SK-N-SH (cell line): ENCODE results near the gene ANAPC2. TPM values are rescaled to one million over a fixed set of nuclear protein-coding genes. Genes with fewer than 3 reads are reported as not detected.
A peak's percentile ranks its signal among the peaks of the same experiment; 100 is the strongest.

Source experiments
- CTCF ChIA-PET: fragments of 300-600, 350-600 bp; formaldehyde crosslinking; extraction: SDS; loops from one replicate; lab custom pipeline; 2021; lab: Yijun Ruan, JAX
- POLR2A ChIA-PET: fragments of 350-600 bp; sonication (Branson Sonifier 250); formaldehyde crosslinking; extraction: SDS; loops from one replicate; lab custom pipeline; 2020; ENCODE audit warnings: antibody characterized with exemption, inconsistent platforms; lab: Yijun Ruan, JAX
- DNase-seq: peaks from one replicate; pipeline ENCODE4 v3.0.0; 2012
- H2AFZ ChIP-seq: fragments of 200-600 bp; sonication (generic); 2 replicates; pipeline ENCODE4 v1.8.1; 2016; ENCODE audit warnings: antibody characterized with exemption, mild to moderate bottlenecking, low read depth
- H3F3A ChIP-seq: fragments of 200-600 bp; sonication (generic); replicated peaks from 2 replicates; pipeline ENCODE3; 2016; ENCODE audit warnings: antibody characterized with exemption, mild to moderate bottlenecking; ENCODE audit not compliant: insufficient read depth
- H3K27ac ChIP-seq, 2 experiments: fragments of 200-500 bp in 1 of 2; fragments of 200-600 bp in 1 of 2; sonication (Bioruptor generic) in 1 of 2; sonication (generic), shearing (Covaris generic) in 1 of 2; 2 replicates each; pipeline versions ENCODE4 v1.5.1 to v1.6.1; 2014 to 2016; ENCODE audit warnings: low read depth in 2 of 2, inconsistent platforms in 1 of 2, low read length in 1 of 2, mild to moderate bottlenecking in 1 of 2, mixed read lengths in 1 of 2
- H3K27me3 ChIP-seq: fragments of 200-600 bp; sonication (generic), shearing (Covaris generic); 2 replicates; pipeline ENCODE4 v1.6.1; 2016; ENCODE audit warnings: mixed run types; ENCODE audit not compliant: insufficient read depth
- H3K36me3 ChIP-seq, 2 experiments: fragments of 200-500 bp in 1 of 2; fragments of 200-600 bp in 1 of 2; sonication (Bioruptor generic) in 1 of 2; sonication (generic) in 1 of 2; replicated peaks in 1 of 2; 2 replicates each; pipeline versions ENCODE3 to v1.5.1; 2014 to 2016; ENCODE audit warnings: low read length in 1 of 2, mild to moderate bottlenecking in 1 of 2; ENCODE audit not compliant: insufficient read depth in 2 of 2, control insufficient read depth in 1 of 2
- H3K4me1 ChIP-seq, 2 experiments: fragments of 200-500 bp in 1 of 2; fragments of 200-600 bp in 1 of 2; sonication (Bioruptor generic) in 1 of 2; sonication (generic), shearing (Covaris generic) in 1 of 2; 2 replicates each; pipeline versions ENCODE4 v1.5.1 to v1.6.1; 2014 to 2016; ENCODE audit warnings: low read depth in 1 of 2, low read length in 1 of 2, mixed run types in 1 of 2; ENCODE audit not compliant: insufficient read depth in 2 of 2, control insufficient read depth in 1 of 2
- H3K4me2 ChIP-seq: fragments of 200-600 bp; sonication (generic), shearing (Covaris generic); 2 replicates; pipeline ENCODE4 v1.6.1; 2017; ENCODE audit warnings: mixed run types
- H3K4me3 ChIP-seq, 2 experiments: fragments of 200-500 bp in 1 of 2; fragments of 200-600 bp in 1 of 2; sonication (Bioruptor generic) in 1 of 2; sonication (generic), shearing (Covaris generic) in 1 of 2; 2 replicates each; pipeline versions ENCODE4 v1.5.1 to v1.8.1; 2014 to 2016; ENCODE audit warnings: low read depth in 2 of 2, inconsistent platforms in 1 of 2, low read length in 1 of 2, mild to moderate bottlenecking in 1 of 2, mixed read lengths in 1 of 2, moderate library complexity in 1 of 2
- H3K79me2 ChIP-seq: fragments of 200-600 bp; sonication (generic); 2 replicates; pipeline ENCODE4 v1.8.1; 2017; ENCODE audit warnings: mild to moderate bottlenecking; ENCODE audit not compliant: insufficient read depth
- H3K9ac ChIP-seq: fragments of 200-600 bp; sonication (generic); 2 replicates; pipeline ENCODE4 v1.6.1; 2017; ENCODE audit warnings: mixed run types
- H3K9me2 ChIP-seq: fragments of 200-600 bp; sonication (generic); 2 replicates; pipeline ENCODE4 v1.6.1; 2017; ENCODE audit warnings: mixed run types
- H3K9me3 ChIP-seq: fragments of 200-600 bp; sonication (generic); 2 replicates; pipeline ENCODE4 v1.6.1; 2017; ENCODE audit warnings: mixed run types, mild to moderate bottlenecking, moderate library complexity
- H4K20me1 ChIP-seq: fragments of 200-600 bp; sonication (generic); 2 replicates; pipeline ENCODE4 v1.6.1; 2017; ENCODE audit warnings: mild to moderate bottlenecking, mixed run types; ENCODE audit not compliant: insufficient read depth
- CHD2 ChIP-seq: fragments of 150-350 bp; IDR thresholded peaks from 2 replicates; pipeline ENCODE4 v1.6.1; 2018; ENCODE audit warnings: low read length; ENCODE audit not compliant: partially characterized antibody
- CTCF ChIP-seq: fragments of 200-600 bp; sonication (generic); IDR thresholded peaks from 2 replicates; pipeline ENCODE4 v1.6.1; 2017; ENCODE audit warnings: antibody characterized with exemption, mild to moderate bottlenecking, moderate library complexity
- ELF1 ChIP-seq: IDR thresholded peaks from 2 replicates; pipeline ENCODE4 v1.4.0; 2012
- FOSL2 ChIP-seq: IDR thresholded peaks from 2 replicates; pipeline ENCODE4 v1.4.0; 2012; ENCODE audit warnings: low read depth, mild to moderate bottlenecking, moderate library complexity, borderline replicate concordance
- FOXJ3 ChIP-seq: sonication (generic); formaldehyde crosslinking; IDR thresholded peaks from 2 replicates; pipeline ENCODE4 v1.5.1; 2020; ENCODE audit warnings: mild to moderate bottlenecking, missing genetic modification reagents
- GABPA ChIP-seq: IDR thresholded peaks from 2 replicates; pipeline ENCODE4 v1.4.0; 2012; ENCODE audit warnings: low read depth, mild to moderate bottlenecking
- GATA2 ChIP-seq: sonication (generic); formaldehyde crosslinking; IDR thresholded peaks from 2 replicates; pipeline ENCODE4 v1.5.0; 2020; ENCODE audit warnings: mild to moderate bottlenecking, missing genetic modification reagents
- JUND ChIP-seq: IDR thresholded peaks from 2 replicates; pipeline ENCODE4 v1.4.0; 2012
- MAX ChIP-seq: IDR thresholded peaks from 2 replicates; pipeline ENCODE4 v1.4.0; 2012; ENCODE audit warnings: low read depth
- MEF2A ChIP-seq: IDR thresholded peaks from 2 replicates; pipeline ENCODE4 v1.4.0; 2012; ENCODE audit warnings: low read depth, borderline replicate concordance
- NFIC ChIP-seq: IDR thresholded peaks from 2 replicates; pipeline ENCODE4 v1.4.0; 2012; ENCODE audit warnings: borderline replicate concordance
- NRF1 ChIP-seq: IDR thresholded peaks from 2 replicates; pipeline ENCODE4 v1.6.1; 2012; ENCODE audit warnings: low read depth, mild to moderate bottlenecking, low read length
- RXRA ChIP-seq: IDR thresholded peaks from 2 replicates; pipeline ENCODE4 v1.4.0; 2012; ENCODE audit warnings: low read depth, mild to moderate bottlenecking, borderline replicate concordance
- SIN3A ChIP-seq: IDR thresholded peaks from 2 replicates; pipeline ENCODE4 v1.6.1; 2012; ENCODE audit warnings: low read depth, mild to moderate bottlenecking, low read length, moderate library complexity, borderline replicate concordance
- USF2 ChIP-seq: fragments of 150-350 bp; IDR thresholded peaks from 2 replicates; pipeline ENCODE4 v1.6.1; 2017; ENCODE audit warnings: antibody characterized with exemption, low read length, low read depth, borderline replicate concordance
- YY1 ChIP-seq: IDR thresholded peaks from 2 replicates; pipeline ENCODE4 v1.4.0; 2012; ENCODE audit warnings: low read depth, mild to moderate bottlenecking
- WGBS: methylation state at CpG from one replicate; pipeline ENCODE4 v1.1.6; 2017; ENCODE audit warnings: low lambda C conversion rate; 5-methylcytosine and 5-hydroxymethylcytosine counted together
- polyA plus RNA-seq, 3 experiments: library from polyadenylated mRNA; depleted of rRNA; stranded (reverse); fragments of >200 nt; gene quantifications; 2 replicates each; pipeline ENCODE4 v1.2.3, GENCODE V29; 2012

ANAPC2 gene
- polyA plus RNA-seq, 1 of the 3 experiments (the other 2 are of a cell fraction): 35.1 TPM

- CTCF ChIA-PET: interaction anchor here (0.9 to 2.7 kb wide), 11 partner anchors 10 to 107 kb away, joined by 3 to 14 read pairs (median 4); partner anchors contain the start of genes GRIN1 and NPDC1
- Histone ChIP-seq H3K79me2 (peaks cover 50% of the 10 kb centered on the region), H3F3A (peaks cover 3% of the 10 kb centered on the region), H3K36me3 (no peaks in the 10 kb centered on the region), H3K4me3 (peak overlapping the region; percentile 77 to 89), H3K9me2 (no peaks in the 10 kb centered on the region), H3K27me3 (no peaks in the 10 kb centered on the region), H4K20me1 (no peaks in the 10 kb centered on the region), H3K27ac (peak overlapping the region; percentile 56 to 87; a peak in 3 of 4 replicates), H2AFZ (peak overlapping the region; percentile 56; the same call in 1 of the 2 replicates), H3K4me1 (peaks cover 3 to 18% of the 10 kb centered on the region in 2 experiments; a peak in 3 of 4 replicates), H3K9ac (peak overlapping the region; percentile 82), H3K9me3 (no peaks in the 10 kb centered on the region), H3K4me2 (peak overlapping the region; percentile 89)
- TF ChIP-seq NRF1 (no peak), RXRA (no peak), CHD2 (no peak), SIN3A (no peak), YY1 (no peak), GATA2 (CRISPR knock-in tag) (no peak), ELF1 (no peak), USF2 (no peak), CTCF (no peak), MEF2A (no peak), FOSL2 (no peak), FOXJ3 (CRISPR knock-in tag) (no peak), JUND (no peak), NFIC (no peak), MAX (no peak), GABPA (no peak)
- POLR2A ChIA-PET: interaction anchor here (0.9 to 2.6 kb wide), 13 partner anchors 10 to 126 kb away, joined by 3 to 32 read pairs (median 8); partner anchors contain the start of genes GRIN1, MAN1B1, NELFB and RNF208
- DNase-seq: peak; percentile 50
- 32% methylated on average over 16 of the region's 37 CpGs for WGBS
These were observed 59.4 kb downstream of the ANAPC2 start for GRCh38 chr9:137128862-137129455.
